Gastrocnemius medialis (tissue), 4 donors: ENCODE results near the gene TBC1D25.

ENCODE experiments used
- POLR2A ChIP-seq, 2 donors: fragments of 450-650 bp; IDR thresholded peaks; one replicate each; pipeline ENCODE4 v1.6.1; 2017; ENCODE audit warnings: antibody characterized with exemption in 2 of 2, mild to moderate bottlenecking in 2 of 2, moderate library complexity in 2 of 2
- TF ChIP-seq, protein P1 (sequence below), 5 experiments: fragments of 450-650 bp in 3 of 5; fragments of 200-600 bp in 2 of 5; sonication (generic) in 2 of 5; IDR thresholded peaks in 4 of 5; conservative IDR thresholded peaks in 1 of 5; 1 replicate in 4 of 5; 2 replicates in 1 of 5; pipeline ENCODE4 v1.5.1; 2016 to 2019; ENCODE audit warnings: antibody characterized with exemption in 5 of 5, mild to moderate bottlenecking in 3 of 5, moderate library complexity in 3 of 5

DNA sequence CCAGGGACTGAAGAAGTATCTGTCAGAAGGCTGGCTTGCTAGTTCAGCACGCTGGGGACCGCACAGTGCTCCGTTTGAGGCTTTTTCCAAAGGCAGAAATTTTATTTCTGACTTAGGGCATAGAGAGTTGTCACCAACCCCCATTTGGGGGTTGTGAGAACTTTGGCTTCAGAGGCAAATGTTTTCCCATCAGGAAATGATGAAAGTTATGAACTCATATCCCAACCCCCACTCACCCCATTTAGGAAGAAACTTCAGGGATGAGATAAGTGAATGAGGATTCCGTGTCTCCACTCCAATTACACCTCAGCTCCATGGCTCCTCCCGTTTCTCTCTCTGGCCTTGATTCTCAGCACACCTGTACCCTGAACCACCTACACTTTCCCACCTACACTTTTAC lies 53.5 kb downstream of the TBC1D25 start:
- TF ChIP-seq, protein P1, sequence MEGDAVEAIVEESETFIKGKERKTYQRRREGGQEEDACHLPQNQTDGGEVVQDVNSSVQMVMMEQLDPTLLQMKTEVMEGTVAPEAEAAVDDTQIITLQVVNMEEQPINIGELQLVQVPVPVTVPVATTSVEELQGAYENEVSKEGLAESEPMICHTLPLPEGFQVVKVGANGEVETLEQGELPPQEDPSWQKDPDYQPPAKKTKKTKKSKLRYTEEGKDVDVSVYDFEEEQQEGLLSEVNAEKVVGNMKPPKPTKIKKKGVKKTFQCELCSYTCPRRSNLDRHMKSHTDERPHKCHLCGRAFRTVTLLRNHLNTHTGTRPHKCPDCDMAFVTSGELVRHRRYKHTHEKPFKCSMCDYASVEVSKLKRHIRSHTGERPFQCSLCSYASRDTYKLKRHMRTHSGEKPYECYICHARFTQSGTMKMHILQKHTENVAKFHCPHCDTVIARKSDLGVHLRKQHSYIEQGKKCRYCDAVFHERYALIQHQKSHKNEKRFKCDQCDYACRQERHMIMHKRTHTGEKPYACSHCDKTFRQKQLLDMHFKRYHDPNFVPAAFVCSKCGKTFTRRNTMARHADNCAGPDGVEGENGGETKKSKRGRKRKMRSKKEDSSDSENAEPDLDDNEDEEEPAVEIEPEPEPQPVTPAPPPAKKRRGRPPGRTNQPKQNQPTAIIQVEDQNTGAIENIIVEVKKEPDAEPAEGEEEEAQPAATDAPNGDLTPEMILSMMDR (IDR thresholded peaks at IDR 0.05 in 4 of 5, conservative IDR thresholded peaks at IDR 0.05 in 1 of 5), result no peak
- no peak for TF ChIP-seq POLR2A (IDR thresholded peaks at IDR 0.05)
